GM21423 (cell line): ENCODE data around the gene ALG5.

Experiments
- ATAC-seq: cut with Tn5 transposase; IDR thresholded peaks from one replicate; pipeline ENCODE4 v1.9.1; 2021; ENCODE audit warnings: mild to moderate bottlenecking, moderate library complexity; ENCODE audit not compliant: unreplicated experiment

Gene ALG5

GRCh38 chr13:36999054-36999714 lies at the start of gene ALG5:
TSS of gene ALG5 (minus strand) at chr13:36999340. CDS start at chr13:36999300, 40 bp downstream.
- ATAC-seq, result peak; percentile 63

- ATAC-seq, result no peak
Measured at GRCh38 chr13:37047846-37048245, 48.7 kb upstream of the ALG5 start.

- ATAC-seq, result no peak
Measured at GRCh38 chr13:37047032-37047431, 47.9 kb upstream of the ALG5 start.

DNA sequence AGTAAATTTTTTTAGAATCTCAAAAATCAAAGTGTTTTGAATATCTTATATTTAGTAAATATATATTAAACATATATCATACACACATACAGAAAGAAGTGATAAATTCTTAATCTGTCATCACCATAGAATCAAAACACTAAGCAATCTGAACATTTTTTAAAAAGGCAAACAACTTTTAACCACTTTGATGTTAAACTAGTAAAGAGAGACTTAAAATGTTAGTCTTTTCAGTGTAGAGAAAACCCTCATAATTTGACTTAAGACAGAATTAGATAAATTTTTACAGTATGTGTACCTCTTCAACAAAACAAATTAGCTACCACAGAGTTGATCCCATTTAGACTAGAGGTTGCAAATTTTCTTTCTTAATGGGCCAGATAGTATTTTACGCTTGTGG lies 46.9 kb upstream of the ALG5 start:
- ATAC-seq, result no peak

DNA sequence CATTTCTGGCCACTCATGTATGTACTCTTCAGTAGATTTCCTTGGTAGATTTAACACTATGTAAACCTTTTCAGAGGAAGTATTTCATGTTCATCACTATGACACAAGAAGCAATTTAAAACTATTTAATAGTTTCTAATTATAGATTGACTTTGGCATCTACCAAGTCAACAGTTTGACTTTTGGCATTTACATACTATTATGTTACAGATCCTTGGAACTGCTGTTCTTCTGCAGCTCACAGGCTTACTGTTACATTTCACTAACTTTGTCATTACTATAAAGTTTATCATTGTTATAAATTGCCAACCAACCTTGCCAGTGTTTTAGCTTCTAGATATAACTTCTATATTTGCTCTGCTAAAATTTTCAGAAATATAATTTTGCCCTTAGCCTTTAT lies 41.6 kb upstream of the ALG5 start:
- no peak for ATAC-seq

- no peak for ATAC-seq
Measured at GRCh38 chr13:37039896-37040295, 40.8 kb upstream of the ALG5 start.

GRCh38 chr13:37037241-37037640 lies 38.1 kb upstream of the ALG5 start:
- no peak for ATAC-seq

DNA sequence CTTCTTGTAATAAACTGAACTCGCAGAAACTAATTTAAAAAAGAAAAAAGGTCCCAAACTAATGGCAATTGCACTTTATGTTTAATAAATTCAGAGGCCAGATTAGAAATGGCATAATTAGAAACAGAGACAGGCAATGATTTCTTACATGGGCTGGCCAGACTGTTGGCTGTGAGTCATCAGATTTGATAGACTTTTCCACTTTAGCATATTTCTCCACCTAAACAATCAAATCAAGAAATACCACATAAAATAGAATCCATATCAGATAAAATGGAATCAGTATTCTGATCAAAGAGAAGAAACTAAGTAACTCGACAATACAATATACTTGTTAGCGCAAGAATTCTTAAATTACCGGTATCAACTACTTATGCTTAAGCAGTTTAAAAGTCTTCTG lies 30.5 kb upstream of the ALG5 start:
- no peak for ATAC-seq

GRCh38 chr13:37027639-37028038 lies 28.5 kb upstream of the ALG5 start:
- no peak for ATAC-seq

DNA sequence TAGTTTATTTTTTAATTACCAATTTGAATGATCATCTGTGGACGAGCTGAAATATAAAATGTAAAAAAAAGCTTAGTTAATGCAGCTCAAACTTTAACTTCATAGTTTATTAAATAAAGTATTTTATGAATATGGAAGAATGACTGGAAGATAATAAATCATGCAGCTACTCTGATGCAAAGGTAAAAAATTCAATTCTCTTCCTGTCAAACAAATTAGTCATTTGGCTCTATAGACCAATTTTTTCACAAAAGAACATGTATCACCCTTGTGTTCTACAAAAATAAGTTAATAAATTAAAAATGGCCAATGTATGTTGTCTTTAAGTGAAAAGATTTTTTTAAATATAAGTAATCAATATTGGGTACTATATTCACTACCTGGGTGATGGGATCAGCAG lies 27.6 kb upstream of the ALG5 start:
- no peak for ATAC-seq

- ATAC-seq, result no peak
Measured at GRCh38 chr13:37023871-37024270, 24.7 kb upstream of the ALG5 start.

DNA sequence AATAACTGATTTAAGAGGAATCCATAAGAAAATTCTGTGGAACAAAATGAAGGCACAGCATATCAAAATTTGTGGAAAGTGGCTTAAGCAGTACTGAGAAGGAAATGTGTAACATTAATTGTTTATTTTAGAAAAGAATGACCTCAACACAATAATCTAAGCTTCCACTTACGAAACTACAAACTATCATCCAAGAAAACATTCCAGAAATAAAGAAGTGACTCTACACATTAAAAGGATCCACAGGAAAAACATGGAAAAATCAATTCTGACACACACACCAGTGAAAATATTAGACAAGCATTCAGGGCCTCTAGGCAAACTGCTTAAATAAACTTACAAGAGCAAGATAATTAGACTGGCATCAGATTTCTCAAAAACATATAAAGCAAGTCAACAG lies 15.5 kb upstream of the ALG5 start:
- ATAC-seq, result no peak

- ATAC-seq, result no peak
Measured at GRCh38 chr13:37011788-37012187, 12.6 kb upstream of the ALG5 start.

DNA sequence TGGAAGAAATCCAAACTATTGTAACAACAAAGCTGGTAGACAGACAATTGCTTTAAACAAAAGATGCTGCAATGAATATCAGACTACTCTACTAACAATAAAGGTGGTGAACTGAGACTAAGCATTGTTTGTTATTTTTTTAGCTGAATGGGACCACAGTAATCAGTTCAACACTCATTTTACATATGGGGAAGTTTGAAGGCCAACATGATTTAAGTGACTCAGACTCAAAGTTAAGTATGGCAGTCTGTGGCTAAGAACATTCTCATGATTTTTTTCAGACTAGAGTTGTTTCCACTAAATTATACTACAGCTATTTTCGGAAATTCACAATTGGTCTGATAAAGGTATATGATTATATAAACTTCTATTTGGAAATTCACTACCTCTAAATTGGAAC lies 11.9 kb upstream of the ALG5 start:
- no peak for ATAC-seq

DNA sequence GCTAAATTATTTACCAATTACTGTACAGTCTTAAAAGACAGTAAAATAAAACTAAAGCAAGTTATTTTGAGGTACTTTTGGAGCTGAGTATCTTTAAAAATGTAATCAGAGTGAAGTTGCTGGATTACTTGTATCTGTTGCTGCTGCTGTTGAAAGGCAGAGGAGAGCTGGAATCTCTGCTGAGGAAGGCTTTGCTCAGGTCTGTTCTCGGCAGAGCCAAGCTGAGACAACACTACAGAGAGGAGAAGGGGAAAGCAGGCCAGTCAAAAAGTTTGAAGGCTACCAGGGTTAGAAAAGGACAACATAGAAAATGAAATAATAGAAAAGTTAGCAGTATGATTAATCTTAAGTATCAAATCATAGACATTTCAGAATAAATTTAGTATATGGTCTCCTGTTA lies 11.3 kb upstream of the ALG5 start:
- no peak for ATAC-seq

DNA sequence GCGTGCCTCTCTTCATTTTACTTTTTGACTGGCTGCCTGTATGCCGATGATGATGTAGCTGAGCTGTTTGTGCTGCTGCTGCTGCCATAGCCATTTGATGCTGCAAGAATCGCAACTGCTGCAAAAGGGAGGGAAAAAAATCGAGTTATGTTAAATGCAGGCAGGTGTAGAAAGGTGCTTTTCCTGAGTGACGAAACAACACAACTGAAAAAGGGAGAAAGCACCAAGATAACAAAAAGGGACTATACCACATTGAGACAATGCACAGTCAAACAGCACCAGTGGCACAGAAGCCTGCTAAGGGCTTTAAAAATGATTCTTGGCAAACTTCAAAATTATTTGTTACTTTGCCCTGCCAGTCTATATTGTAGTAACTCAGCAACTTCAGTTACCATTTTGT lies 10.6 kb upstream of the ALG5 start:
- ATAC-seq, result no peak

- no peak for ATAC-seq
Measured at GRCh38 chr13:37001921-37002250, 2.7 kb upstream of the ALG5 start.

GRCh38 chr13:36998624-36999041 lies 507 bp downstream of the ALG5 start:
- no peak for ATAC-seq

DNA sequence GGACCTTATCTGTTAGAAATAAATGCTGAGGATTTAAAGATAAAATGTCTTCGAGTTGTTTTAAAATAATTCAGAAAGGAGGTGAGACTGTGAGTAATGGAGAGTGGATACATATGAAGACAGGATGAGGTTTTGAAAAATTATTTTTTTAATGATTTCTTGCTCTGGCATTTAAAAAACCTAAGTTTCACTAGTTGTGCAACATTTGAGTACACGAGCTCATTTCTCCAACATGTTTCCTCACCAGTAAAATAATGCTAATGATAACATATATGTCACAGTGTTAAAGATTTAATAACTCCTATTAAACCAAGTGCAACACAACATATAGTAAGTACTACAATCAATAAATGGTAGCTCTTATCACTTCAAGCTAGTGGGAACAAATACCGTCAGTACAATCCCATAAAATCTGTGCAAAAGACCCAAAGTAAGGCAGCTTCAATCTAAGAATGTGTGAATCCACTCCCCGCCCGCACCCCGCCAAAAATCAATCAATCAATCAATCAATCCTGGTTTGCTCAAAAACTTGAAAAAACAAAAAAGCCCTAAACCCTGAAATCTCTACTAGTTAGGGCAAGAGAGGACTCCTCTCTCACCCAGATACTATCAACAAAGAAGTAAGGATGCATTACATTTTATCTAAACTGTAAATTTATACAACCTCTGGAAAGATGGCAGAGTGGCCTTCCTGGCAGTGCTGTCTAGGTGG lies 1.3 kb downstream of the ALG5 start:
- no peak for ATAC-seq

DNA sequence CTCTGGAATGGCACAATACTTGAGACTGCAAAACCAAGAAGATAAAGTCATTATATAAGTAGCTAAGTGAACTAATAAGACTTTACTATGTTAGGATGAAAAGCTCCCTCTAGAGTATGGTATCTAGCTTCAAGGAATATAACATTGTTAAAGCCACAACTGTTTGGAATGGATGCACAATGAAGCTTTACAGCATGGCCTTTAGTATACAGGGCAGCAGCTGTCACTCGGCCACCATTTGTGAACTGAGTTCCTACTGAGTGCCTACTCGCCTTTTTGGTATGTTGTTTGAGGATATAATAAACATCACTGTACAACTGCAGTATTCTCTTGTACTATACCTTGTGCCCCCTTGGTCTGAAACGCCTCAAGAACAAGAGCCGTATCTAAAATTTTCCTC lies 6.8 kb downstream of the ALG5 start:
- no peak for ATAC-seq

DNA sequence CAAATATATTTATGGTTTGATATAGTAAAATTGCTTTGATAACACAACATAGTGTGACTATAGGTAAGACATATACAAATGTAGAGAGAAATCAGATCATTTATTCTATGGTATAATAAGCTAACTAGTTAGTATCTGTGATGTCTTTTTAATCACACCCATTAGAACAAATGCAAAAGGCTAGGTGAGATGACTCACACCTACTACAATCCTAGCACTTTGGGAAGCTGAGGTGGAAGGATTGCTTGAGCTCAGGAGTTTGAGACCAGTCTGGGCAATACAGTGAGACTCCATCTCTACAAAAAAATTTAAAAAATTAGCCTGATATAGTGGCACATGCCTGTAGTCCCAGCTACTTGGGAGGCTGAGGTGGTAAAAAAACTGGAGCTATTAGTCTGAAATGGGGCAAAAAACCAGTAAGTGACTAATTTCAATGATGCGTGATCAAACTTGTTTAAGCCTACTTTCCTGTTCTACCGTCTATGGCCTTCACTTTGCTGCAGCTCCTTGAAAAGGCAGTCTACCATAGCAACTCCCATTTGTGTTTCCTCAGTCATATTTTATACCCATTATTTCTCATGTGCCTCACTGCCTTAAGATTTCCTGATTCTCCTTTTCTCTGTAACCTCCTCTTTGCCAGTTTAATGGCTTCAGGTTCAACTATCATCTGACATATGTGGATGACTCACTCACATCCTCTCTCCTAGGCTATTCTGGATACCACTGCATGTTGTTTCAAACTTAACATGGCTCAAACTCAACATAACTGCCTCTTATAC lies 12.5 kb downstream of the ALG5 start:
- no peak for ATAC-seq

- peak; percentile 63 for ATAC-seq
Measured at GRCh38 chr13:36981156-36981743, 17.9 kb downstream of the ALG5 start.
